Measurements from ENCODE around the gene GRXCR1. TPM values are rescaled to one million over a fixed set of nuclear protein-coding genes. Genes with fewer than 3 reads are reported as not detected.

GRXCR1 gene
- polyA plus RNA-seq, 1 of the 3 experiments (the other 2 are of a cell fraction): not detected

- H3K79me2 ChIP-seq (ENCODE audit: insufficient read depth): no peaks in the 10 kb centered on the region
- H3K9ac ChIP-seq: no peak overlapping the region
- no peaks in the 10 kb centered on the region for H3K36me3 ChIP-seq (replicated peaks in 1 of 2; ENCODE audit: control insufficient read depth in 1 of 2, insufficient read depth in 2 of 2, low read length in 1 of 2)
- H3K9me2 ChIP-seq: no peaks in the 10 kb centered on the region
- no peak overlapping the region for H3K4me2 ChIP-seq
- H4K20me1 ChIP-seq (ENCODE audit: insufficient read depth): no peaks in the 10 kb centered on the region
- H3F3A ChIP-seq (replicated peaks; ENCODE audit: insufficient read depth): no peaks in the 10 kb centered on the region
- DNase-seq: no peak
- no peaks in the 10 kb centered on the region for H3K4me1 ChIP-seq (ENCODE audit: control insufficient read depth in 1 of 2, insufficient read depth in 2 of 2, low read depth in 1 of 2, low read length in 1 of 2)
- CTCF ChIA-PET: no interaction called here
- H3K27ac ChIP-seq (ENCODE audit: low read depth in 2 of 2, low read length in 1 of 2): no peak overlapping the region
- no peak overlapping the region for H3K4me3 ChIP-seq (ENCODE audit: low read depth in 2 of 2, low read length in 1 of 2)
- no peaks in the 10 kb centered on the region for H3K9me3 ChIP-seq
- 0% methylated on average over 6 of the region's 6 CpGs for WGBS (ENCODE audit: low lambda C conversion rate)
- H2AFZ ChIP-seq (ENCODE audit: low read depth): no peak overlapping the region
- H3K27me3 ChIP-seq (ENCODE audit: insufficient read depth): no peaks in the 10 kb centered on the region
- TF ChIP-seq FOSL2 (IDR thresholded peaks at IDR 0.05; ENCODE audit: borderline replicate concordance, low read depth) (no peak), REST (IDR thresholded peaks at IDR 0.05; ENCODE audit: low read depth, low read length) (no peak)
- POLR2A ChIA-PET: no interaction called here
Observed at GRCh38 chr4:43071069-43071468, 178.6 kb downstream of the GRXCR1 start.

Small RNA genes within 50 kb of the gene (small RNA-seq; reads per million reads assigned to genes)
- gene RN7SKP82: 0 reads per million in 7 experiments

Other genes starting within 250 kb of the GRXCR1 start
- gene ATP8A1, start 235.6 kb upstream of the GRXCR1 start, polyA plus RNA-seq (2012; rRNA removed): 0.38 and 0.78 TPM in 2 replicates

Measured in SK-N-SH (cell line).